Activated CD4-positive, CD25-positive, alpha-beta regulatory T cell (primary cell): ENCODE results near the gene CYP3A4.
"Not testable (repeated sequence)": the region's sequence is repeated elsewhere in the genome, so short reads cannot be mapped to it uniquely, and the experiment has no call there.

Source experiments
- DNase-seq, 4 experiments: peaks; one replicate each; lab custom pipeline; 2025; lab: John Stamatoyannopoulos, UW

Gene CYP3A4

DNA sequence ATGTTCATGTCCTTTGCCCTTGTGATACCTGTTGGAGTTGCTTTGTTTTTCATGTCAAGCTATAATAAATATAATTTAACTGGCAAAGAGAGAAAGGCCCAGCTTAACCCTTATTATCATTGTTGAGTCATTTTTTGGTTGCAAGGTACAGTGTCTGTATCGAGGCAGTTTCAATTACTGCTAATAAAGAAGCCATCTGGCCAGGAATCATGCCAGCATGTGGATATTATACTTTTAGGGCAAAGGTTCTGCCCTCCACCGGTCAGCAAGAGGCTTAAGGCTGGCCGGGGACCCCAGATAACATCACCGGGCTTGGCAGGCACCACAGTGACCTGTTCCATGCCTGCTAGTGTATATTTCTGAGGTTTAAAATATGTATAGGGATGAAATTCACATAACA is 9.0 kb upstream of the CYP3A4 start:
- DNase-seq, result no peak

DNA sequence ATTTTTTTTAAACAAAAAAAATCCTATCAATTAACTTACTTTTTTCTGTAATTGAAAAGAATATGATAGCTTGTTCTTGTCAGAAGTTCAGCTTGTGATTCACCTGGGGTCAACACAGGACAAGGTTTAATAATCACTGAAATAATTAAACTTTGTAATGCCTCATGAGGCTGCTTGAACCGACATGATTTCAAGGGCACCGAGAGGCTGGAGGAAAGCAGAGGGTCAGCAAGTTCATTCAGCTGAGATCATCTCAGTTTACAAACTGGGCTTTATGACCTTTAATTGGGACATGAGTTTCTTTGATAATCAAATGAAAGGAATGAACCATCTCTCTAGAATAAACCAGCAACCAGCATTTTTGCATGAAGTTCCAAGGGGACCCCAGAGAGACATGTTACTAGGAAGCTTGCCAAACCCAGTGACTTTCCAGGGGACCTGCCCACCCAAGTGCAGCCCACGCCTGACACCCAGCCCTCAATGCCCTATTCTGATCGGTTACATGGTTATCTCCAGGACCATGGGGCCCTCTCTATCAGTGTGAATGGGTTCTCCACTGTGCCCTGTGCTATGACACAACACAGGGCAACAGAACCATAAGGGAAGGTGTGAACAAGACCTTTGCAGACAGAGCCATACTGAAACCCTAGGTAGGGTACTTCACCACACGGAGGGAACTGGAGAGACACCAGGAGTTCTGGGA is 7.8 kb upstream of the CYP3A4 start:
- no peak for DNase-seq

DNA sequence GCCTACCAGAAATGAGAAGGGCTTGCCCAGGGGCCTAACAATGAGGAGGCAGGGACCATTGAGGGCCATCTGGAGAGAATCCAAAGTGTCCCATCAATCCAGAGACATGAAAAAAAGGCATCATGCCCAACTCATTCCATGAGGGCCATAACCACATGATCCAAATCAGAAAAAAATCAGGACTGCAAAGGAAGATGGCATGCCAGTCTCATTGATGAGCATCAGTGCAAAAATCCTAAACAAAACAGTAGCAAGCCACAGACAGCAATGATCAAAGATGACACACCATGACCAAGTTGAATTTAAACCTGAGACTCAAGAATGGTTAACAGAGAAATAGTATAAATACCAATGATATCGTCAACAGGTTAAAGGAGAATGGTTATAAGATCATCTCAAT is 7.0 kb upstream of the CYP3A4 start:
- no peak for DNase-seq

DNA sequence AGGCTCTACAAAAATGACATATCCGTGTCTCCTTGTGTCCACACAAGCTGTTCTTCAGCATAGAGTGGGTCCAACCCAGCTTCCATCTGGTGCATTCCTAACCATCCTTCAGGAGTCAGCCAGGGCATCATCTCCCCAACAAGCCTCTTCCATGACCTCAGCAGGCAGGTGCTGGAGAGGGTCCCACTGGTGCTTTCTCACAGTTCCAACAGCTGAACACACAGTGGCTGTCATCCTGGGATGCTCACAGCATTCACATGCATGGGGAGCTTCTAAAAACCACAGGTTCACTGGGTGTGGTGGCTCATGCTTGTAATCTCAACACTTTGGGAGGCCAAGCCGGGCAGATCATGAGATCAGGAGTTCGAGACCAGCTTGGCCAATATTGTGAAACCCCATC is 6.4 kb upstream of the CYP3A4 start:
- no peak for DNase-seq

DNA sequence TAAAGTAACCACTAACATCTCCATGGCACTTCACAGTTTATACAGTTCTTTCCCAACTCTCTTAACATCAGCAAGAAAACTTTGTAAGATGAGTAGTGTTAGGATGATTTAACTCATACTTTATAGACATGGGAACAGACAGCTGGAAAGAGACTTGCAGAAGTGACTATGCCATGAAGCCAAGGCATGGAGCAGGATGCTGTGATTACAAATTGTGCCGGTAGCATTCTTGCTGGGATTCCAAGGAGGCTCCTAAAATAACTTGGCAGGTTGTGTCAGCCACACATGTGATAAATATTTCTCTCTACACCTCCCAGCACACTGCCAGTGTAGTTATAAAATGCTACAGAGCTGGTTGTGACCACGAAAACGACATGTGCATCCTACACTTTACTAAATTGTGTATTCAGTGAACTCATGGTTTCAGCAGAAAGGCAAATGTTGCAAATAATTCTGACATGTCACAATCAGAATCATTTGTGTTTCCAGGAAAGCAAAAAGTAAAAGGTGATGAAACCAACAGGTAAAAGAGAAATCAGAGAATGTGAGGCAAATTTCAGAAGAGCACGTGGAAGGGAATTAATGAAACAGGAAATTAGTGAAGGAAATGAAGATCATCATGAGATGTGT is 5.6 kb upstream of the CYP3A4 start:
- no peak for DNase-seq

DNA sequence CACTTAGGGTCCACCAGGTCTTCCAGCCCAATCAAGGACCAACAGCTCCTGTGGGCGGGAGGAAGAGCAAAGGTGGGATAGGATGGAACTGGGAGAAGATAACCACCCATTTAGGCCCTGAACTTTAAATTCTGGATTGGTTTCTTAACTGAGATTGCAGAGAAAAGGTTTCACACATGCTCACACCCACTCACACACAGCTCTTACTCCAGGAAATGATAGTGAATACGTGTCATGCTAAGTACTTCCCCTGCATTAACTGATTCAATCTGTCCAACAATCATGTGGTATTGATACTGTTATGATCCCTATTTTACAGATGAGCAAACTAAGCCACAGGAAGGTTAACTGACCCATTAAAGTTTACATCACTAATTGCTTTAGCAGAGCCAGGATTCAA is 4.6 kb upstream of the CYP3A4 start:
- no peak for DNase-seq

DNA sequence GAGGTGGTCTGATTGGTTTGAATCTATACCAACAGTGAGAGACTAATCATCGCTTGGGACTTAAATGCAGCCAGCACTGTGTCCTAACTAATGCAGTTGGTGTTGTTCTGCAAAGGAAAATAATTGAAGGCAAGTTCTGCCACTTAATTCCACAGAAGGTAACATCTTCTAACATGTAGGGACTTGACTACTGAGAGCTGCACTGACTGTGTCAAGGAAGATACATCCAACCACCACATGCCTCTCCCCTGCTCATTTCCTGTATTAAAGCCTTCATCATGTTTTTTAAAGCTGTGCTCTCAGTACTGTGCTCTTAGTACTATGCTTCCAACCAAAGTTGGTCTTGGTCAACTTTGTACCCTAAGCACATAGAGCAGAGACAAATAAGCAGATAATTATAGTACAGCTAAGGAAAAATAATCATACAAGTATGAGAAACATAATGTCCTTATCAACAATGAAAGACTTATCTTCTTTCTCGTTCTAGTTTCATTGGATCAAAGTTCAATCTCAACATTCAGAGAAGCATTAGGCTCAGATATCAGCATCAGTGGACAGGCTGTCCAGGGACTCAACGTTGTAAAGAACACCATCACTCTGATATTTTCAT is 2.8 kb upstream of the CYP3A4 start:
- no peak for DNase-seq

DNA sequence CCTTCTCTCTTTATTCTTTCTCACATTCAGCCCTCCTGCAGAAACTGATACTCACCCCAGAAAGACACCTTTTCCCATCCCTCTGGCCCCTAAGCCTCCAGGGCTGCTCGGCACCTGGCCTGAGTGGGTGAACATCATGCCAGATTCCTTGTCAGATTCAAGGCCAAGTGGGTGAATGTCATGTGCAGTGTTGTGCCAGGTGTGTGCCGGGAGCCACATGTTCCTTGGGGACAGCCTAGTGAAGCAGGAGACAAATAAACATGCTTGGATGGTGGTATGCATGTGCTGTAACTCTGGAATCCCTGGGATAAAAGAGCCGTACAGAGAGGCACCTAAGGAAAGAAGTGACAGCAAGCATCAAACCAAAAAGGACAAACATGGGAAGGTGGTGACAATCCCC is 1.7 kb upstream of the CYP3A4 start:
- DNase-seq, result not testable (repeated sequence)

DNA sequence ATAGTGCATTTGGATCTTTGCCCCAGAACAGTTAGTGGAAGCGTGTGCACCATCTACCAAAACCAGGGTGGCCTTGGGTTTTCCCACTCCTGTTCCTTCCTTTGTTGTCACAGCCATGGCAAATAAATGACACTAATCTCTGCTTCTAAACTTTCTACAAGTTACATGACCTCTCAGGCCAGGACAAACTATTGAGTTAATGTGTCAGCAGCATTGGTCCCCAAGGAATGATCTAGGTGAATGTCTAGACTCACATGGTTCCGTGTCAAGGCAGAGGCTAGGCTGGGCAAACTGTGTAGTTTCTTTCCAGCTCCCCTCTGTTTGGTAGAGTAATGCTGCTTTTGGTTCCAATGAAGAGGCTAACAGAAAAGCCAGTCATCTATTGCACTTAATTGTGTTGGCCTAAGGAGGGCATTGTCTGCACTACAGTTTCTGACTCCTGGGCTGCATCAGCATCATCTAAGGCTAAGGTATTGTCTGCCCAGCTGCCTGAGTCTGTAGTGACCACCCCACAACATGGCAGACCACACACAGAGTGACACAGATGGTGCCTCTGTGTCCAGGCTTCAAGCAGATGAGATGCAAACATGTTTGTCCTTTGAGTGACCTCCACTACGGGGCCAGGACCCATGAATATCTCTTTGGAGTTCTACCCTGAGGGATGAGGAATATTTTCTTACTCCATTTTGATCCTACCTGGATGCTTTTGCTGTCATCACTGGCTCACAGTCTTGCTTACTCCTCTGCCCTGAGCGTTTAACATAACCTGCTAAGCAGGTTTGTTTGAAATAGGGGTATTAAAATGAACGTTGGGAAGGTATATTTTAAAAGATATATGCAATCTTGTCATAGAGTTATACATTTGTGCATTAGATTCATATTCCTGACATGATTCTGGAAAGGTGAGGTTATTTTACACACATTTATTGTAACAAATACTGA is 1.7 kb downstream of the CYP3A4 start:
- DNase-seq, result no peak

DNA sequence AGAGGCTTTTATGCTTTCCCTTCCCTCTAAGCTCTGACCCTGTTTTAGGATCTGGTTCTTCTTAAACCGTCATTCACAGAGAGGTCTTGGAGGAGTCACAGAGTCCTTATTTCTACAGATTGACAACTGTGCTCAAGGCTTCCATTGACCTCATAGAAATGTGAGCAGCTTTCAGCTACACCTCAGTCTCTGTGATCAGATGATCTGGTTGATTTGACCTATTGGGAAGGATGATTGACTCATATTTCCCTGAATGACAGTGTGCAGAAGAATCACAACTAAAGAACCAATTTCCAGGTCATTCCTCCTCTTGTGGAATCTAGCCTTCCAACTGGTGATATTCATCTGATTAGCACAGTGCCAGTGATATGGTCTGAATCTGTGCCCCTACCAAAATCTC is 3.4 kb downstream of the CYP3A4 start:
- no peak for DNase-seq

DNA sequence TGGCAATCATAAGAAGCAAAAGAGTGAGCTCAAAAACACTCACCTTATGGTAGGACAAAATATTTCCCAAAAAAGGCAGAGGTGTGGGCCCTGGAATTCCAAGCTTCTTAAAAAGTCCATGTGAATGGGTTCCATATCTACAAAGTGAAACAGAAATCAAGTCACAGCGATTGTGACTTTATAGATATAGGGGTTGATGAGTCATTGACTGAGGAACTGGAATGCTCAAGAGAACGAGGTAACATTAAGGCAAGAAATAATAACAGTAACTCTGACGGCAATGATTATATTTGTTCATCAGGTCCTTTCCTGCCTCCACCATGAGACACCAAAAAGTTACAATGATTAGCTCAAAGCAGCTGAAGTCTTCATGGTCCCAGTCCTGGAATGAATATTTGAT is 4.0 kb downstream of the CYP3A4 start:
- no peak for DNase-seq

DNA sequence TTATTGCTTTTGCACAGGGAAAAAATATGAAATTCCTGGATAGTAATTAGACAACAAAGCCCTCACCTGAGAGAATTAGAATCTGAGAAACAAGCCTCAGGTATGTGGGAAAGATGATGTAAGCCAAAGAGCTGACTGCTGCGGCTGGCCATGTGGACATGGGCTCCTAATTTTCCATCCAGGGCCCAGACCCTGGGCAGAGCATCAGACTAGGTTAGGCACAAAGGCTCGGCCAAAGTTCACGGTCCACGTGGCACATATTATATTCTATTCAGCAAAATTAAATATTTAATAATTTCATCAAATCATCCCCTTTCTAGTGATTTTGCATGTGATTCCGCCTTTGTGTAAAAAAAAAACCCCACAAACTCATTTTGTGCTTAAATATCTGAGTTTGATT is 5.1 kb downstream of the CYP3A4 start:
- DNase-seq, result no peak

DNA sequence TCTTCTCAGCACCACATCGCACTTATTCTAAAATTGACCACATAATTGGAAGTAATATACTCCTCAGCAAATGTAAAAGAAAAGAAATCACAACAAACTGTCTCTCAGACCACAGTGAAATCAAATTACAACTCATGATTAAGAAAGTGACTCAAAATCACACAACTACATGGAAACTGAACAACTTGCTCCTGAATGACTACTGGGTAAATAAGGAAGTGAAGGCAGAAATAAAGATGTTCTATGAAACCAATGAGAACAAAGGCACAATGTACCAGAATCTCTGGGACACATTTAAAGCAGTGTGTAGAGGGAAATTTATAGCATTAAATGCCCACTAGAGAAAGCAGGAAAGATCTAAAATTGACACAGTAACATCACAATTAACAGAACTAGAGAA is 10.6 kb downstream of the CYP3A4 start:
- not testable (repeated sequence) for DNase-seq

DNA sequence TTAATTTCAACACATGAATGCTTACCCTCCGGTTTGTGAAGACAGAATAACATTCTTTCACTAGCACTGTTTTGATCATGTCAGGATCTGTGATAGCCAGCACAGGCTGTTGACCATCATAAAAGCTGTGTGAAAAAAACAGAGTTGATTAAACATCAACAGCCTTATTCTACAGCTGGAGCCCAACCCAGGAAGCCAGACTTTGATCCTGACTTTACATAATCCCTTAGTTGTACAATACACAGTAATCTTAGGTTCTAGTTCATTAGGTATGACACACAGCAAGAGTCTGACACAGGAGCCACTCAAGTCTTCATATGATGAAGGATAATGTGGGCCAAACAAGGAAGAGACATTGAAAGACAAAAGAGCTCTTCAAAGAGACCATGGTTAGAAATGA is 11.4 kb downstream of the CYP3A4 start:
- no peak for DNase-seq

DNA sequence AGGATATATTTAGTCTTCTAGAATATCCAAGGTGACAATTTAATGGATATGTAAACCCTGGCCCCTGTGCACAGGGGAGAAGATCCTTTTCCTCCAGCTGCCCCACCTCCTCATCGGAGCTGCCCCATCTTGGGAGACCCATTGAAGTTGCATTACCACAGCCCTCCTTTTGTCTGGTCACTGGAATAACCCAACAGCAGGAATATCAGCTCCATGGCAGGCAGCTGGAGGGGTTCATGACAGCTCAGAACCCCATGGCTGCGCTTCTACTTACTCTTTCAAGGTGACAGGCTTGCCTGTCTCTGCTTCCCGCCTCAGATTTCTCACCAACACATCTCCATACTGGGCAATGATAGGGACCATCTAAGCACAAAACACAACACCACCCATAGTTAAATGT is 14.5 kb downstream of the CYP3A4 start:
- not testable (repeated sequence) for DNase-seq

DNA sequence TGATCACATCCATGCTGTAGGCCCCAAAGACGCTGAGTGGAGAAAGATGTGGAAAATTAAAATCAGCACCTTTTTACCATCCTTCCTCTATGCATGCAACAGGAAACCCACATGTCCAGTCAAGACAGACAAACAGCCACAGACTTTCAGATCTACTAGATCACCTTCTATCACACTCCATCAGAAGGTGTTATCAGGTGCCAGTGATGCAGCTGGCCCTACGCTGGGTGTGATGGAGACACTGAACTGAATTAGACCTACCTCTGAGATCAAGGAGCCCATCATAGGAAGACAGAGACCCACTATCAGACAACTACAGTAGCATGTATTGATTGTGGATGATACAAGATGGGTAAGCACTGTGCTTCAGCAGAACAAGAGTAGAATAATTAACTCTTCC is 15.5 kb downstream of the CYP3A4 start:
- DNase-seq, result no peak

DNA sequence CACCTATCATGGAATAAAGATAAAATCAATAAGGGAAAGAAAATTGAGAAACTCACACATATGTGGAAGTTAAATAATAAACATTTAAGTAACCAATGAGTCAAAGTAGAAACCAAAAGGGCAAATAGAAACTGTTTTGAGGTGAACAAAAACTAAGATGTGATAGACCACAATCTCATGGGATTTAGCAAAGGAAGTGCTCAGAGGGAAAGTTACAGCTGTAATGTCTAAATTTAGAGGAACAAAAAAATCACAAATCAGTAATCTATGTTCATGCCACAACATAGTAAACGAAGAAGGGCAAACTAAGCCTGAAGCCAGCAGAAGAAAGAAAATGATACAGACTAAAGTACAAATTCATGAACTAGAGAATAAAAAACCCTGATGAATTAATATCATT is 16.3 kb downstream of the CYP3A4 start:
- no peak for DNase-seq

DNA sequence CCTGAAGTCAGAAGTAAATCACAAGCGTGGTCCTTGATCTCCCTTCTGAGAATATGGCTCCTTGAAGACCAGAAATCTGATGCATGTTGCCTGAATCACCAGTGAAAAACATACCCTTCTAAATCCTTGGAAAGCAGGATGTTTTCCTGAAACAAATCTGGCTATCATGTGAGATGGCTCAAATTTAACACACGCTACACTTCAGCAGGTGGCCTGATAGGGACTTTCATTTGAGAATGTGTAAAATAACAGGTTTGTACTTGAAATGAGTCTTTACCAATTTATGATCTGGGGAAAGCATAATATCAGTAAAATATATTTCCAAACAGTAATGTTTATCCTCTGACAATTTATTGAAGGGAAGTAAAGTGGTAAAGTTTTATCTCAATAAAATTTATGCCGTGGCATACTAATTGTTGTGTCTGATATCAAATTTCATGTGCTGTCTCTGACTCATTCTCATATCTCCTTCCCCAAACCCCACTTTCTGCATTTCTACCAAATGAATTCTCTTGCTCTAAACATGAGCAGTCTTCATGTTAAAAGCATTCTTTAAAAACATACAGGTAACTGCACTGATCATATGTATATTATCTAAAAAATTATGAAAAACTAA is 17.4 kb downstream of the CYP3A4 start:
- DNase-seq, result no peak

DNA sequence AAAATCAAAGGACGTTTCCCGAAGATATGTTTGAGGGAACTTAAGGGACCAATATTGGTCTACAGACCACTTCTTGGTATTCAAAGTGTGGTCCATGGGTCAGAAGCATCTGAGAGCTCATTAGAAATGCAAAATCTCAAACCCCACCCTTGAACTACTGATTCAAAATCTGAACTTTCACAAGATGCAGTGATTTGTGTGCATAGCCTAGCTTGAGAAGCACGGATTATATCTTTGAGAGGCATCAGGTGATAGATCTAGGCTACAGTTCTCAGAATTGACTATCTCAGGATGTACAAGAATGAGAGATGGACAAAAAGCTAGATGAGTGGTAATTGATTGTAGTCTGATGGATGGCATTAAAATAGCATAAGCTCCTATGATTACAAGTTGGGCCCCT is 19.5 kb downstream of the CYP3A4 start:
- DNase-seq, result no peak

DNA sequence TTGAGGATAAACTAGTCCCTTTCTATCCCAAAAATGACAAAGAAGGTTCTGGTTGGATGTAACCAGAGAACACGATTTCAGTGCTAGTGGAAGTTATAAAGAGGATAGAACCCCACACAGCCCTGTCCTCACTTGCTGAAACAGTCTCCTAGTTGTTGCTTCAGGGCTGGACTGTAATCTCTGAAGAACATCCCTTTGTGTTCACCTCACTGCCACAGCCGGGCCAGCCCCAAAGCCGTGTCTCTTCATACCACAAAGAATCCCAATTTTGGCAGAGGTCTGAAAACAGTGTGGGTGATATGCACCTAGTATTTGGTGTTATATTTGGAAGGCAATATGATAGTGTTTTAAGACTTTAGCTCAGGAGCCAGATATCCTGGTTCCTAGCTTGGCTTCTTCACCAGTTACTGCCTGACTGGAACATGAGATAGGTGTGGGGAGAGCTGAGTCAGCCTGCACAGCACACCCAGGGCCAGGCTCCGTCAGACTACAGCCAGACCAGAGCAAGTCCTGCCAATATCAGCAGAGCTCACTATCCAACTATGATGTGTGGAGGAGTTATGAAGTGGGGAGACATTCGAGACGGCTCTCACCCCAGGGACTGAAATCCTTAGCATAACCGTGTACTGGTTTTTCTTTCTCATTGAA is 21.2 kb downstream of the CYP3A4 start:
- DNase-seq, result no peak

DNA sequence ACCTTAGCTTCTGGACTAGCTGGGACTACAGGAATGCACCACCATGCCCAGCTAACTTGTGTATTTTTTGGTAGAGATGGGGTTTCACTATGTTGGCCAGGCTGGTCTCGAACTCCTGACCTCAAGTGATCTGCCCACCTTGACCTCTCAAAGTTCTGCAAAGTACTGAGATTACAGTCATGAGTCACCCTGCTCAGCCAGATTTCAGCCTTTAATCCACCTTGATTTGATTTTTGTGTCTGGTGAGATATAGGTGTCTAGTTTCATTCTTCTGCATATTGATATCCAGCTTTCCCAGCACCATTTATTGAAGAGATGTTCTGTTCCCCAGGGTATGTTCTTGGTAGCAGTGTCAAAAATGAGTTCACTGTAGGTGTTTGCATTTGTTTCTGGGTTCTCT is 28.9 kb downstream of the CYP3A4 start:
- no peak for DNase-seq

DNA sequence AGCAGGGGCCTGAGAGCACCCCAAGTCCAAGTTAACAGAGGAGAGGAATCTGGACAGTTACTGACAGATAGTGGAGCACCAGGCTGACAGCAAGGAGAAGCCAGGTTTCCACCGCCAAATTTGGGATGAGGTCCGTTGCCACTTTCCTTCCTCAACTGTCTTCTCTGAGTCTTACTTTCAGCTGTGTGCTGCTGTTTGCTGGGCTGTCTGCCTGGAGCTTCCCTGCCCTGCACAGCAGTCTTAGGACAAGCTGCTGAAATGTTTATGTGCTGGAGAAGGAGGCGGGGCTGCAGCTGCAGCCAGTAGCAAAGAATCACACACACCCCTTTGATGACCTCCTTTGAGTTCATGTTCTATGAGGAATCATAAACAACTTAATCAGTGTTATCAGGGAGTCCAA is 31.6 kb downstream of the CYP3A4 start:
- no peak for DNase-seq
